Esophagus squamous epithelium (tissue), 5 donors: ENCODE data around the gene ENOX1. TPM values are rescaled to one million over a fixed set of nuclear protein-coding genes. Genes with fewer than 3 reads are reported as not detected.

ENCODE experiments used
- DNase-seq: peaks from one replicate; lab custom pipeline; 2025; lab: John Stamatoyannopoulos, UW
- H3K27ac ChIP-seq, 4 donors: fragments of 200-600 bp; sonication (generic); one replicate each; pipeline ENCODE4 v1.5.1; 2016 to 2019; ENCODE audit warnings: mild to moderate bottlenecking in 1 of 4
- H3K27me3 ChIP-seq, 4 donors: fragments of 200-600 bp; sonication (generic); 1 replicate in 3 of 4; 2 replicates in 1 of 4; pipeline versions ENCODE4 v1.5.1 to v1.6.0; 2017 to 2021; ENCODE audit warnings: antibody characterized with exemption in 1 of 4
- H3K36me3 ChIP-seq, 3 donors: fragments of 200-600 bp; sonication (generic); one replicate each; pipeline ENCODE4 v1.5.1; 2016 to 2019
- H3K4me1 ChIP-seq, 3 donors: fragments of 200-600 bp; sonication (generic); one replicate each; pipeline ENCODE4 v1.5.1; 2017 to 2019
- H3K4me3 ChIP-seq, 4 donors: fragments of 200-600 bp; sonication (generic); 1 replicate in 3 of 4; 2 replicates in 1 of 4; pipeline ENCODE4 v1.5.1; 2016 to 2019; ENCODE audit warnings: mild to moderate bottlenecking in 2 of 4, moderate library complexity in 1 of 4
- H3K9me3 ChIP-seq, 3 donors: fragments of 200-600 bp; sonication (generic); one replicate each; pipeline ENCODE4 v1.5.1; 2016 to 2019
- CTCF ChIP-seq, 6 experiments: fragments of 450-650 bp in 4 of 6; fragments of 200-600 bp in 2 of 6; sonication (generic) in 2 of 6; IDR thresholded peaks; one replicate each; pipeline ENCODE4 v1.5.1; 2016 to 2019; ENCODE audit warnings: antibody characterized with exemption in 6 of 6, mild to moderate bottlenecking in 4 of 6, moderate library complexity in 4 of 6
- POLR2A ChIP-seq, 4 donors: fragments of 450-650 bp; IDR thresholded peaks; one replicate each; pipeline ENCODE4 v1.6.1; 2017; ENCODE audit warnings: antibody characterized with exemption in 4 of 4, mild to moderate bottlenecking in 4 of 4, moderate library complexity in 3 of 4
- WGBS, 2 donors: methylation state at CpG; one replicate each; pipeline ENCODE4 v1.1.5; 2018; 5-methylcytosine and 5-hydroxymethylcytosine counted together
- intact Hi-C: fragments of 100-400 bp; cut with DNase I; formaldehyde crosslinking; loops from one replicate; pipeline ENCODE4 v1.15.0; 2022
- total RNA-seq, 4 donors: library from RNA; depleted of rRNA; stranded (reverse); fragments of >200 nt; gene quantifications; one replicate each; pipeline ENCODE4 v1.1.0, GENCODE V29; 2016
- donor health status: DM: yes; HTN: yes; CAD: no.

ENOX1 gene
- total RNA-seq, 4 donors from 2014 or later, result 0.48 to 0.76 TPM; not detected in 2

GRCh38 chr13:43431290-43431716 lies 355.5 kb downstream of the ENOX1 start:
- Histone ChIP-seq H3K4me1 (no peaks in the 10 kb centered on the region), H3K27me3 (no peaks in the 10 kb centered on the region), H3K9me3 (no peaks in the 10 kb centered on the region), H3K4me3 (no peak overlapping the region), H3K36me3 (no peaks in the 10 kb centered on the region), H3K27ac (no peak overlapping the region)
- intact Hi-C loops, result no loop called here
- TF ChIP-seq CTCF (IDR thresholded peaks at IDR 0.05), result no peak
- no peak for TF ChIP-seq POLR2A (IDR thresholded peaks at IDR 0.05)
- WGBS, 2 donors, result 62 to 69% methylated on average over 4 of the region's 4 CpGs
- DNase-seq, result no peak

- intact Hi-C loops, result no loop called here
- Histone ChIP-seq H3K27me3 (no peaks in the 10 kb centered on the region), H3K4me3 (no peak overlapping the region), H3K36me3 (no peaks in the 10 kb centered on the region), H3K27ac (no peak overlapping the region), H3K4me1 (no peaks in the 10 kb centered on the region), H3K9me3 (no peaks in the 10 kb centered on the region)
- WGBS, 2 donors, result 60 to 65% methylated on average over 6 to 8 of the region's 8 CpGs
- no peak for DNase-seq
- TF ChIP-seq POLR2A (IDR thresholded peaks at IDR 0.05), result no peak
- no peak for TF ChIP-seq CTCF (IDR thresholded peaks at IDR 0.05)
Measured at GRCh38 chr13:43428545-43429296, 358.1 kb downstream of the ENOX1 start.

GRCh38 chr13:43426355-43426754 lies 360.4 kb downstream of the ENOX1 start:
- TF ChIP-seq POLR2A (IDR thresholded peaks at IDR 0.05), result no peak
- TF ChIP-seq CTCF (IDR thresholded peaks at IDR 0.05), result no peak
- intact Hi-C loops, result no loop called here
- Histone ChIP-seq H3K4me1 (no peaks in the 10 kb centered on the region), H3K27ac (no peak overlapping the region), H3K4me3 (no peak overlapping the region), H3K27me3 (no peaks in the 10 kb centered on the region), H3K9me3 (no peaks in the 10 kb centered on the region), H3K36me3 (no peaks in the 10 kb centered on the region)
- no peak for DNase-seq
- WGBS, 2 donors, result 44 to 45% methylated on average over 4 of the region's 4 CpGs

- DNase-seq, result no peak
- Histone ChIP-seq H3K4me1 (no peaks in the 10 kb centered on the region), H3K9me3 (no peaks in the 10 kb centered on the region), H3K27me3 (no peaks in the 10 kb centered on the region), H3K27ac (no peak overlapping the region), H3K4me3 (no peak overlapping the region), H3K36me3 (no peaks in the 10 kb centered on the region)
- no peak for TF ChIP-seq POLR2A (IDR thresholded peaks at IDR 0.05)
- no peak for TF ChIP-seq CTCF (IDR thresholded peaks at IDR 0.05)
- intact Hi-C loops, result no loop called here
- 100% methylated on average over 1 of the region's 1 CpG for WGBS, 2 donors
Measured at GRCh38 chr13:43425234-43425633, 361.5 kb downstream of the ENOX1 start.

GRCh38 chr13:43424412-43424811 lies 362.4 kb downstream of the ENOX1 start:
- no peak for DNase-seq
- no peak for TF ChIP-seq POLR2A (IDR thresholded peaks at IDR 0.05)
- no peak for TF ChIP-seq CTCF (IDR thresholded peaks at IDR 0.05)
- WGBS, 2 donors, result 64 to 71% methylated on average over 3 of the region's 3 CpGs
- Histone ChIP-seq H3K27ac (no peak overlapping the region), H3K4me3 (no peak overlapping the region), H3K36me3 (no peaks in the 10 kb centered on the region), H3K27me3 (no peaks in the 10 kb centered on the region), H3K4me1 (no peaks in the 10 kb centered on the region), H3K9me3 (no peaks in the 10 kb centered on the region)
- intact Hi-C loops, result no loop called here
